GM10248 (cell line): ENCODE results near the gene FXYD6.
A peak's percentile ranks its signal among the peaks of the same experiment; 100 is the strongest.
"Not testable (repeated sequence)": the region's sequence is repeated elsewhere in the genome, so short reads cannot be mapped to it uniquely, and the experiment has no call there.

Experiments
- CTCF ChIA-PET: fragments of 300-600 bp; sonication (Branson Sonifier 250); formaldehyde crosslinking; extraction: SDS; loops from one replicate; lab custom pipeline; 2021; ENCODE audit warnings: antibody characterized with exemption; lab: Yijun Ruan, JAX
- POLR2A ChIA-PET: fragments of 350-650 bp; sonication (Branson Sonifier 250); formaldehyde crosslinking; extraction: SDS; loops from one replicate; lab custom pipeline; 2020; ENCODE audit warnings: antibody characterized with exemption; lab: Yijun Ruan, JAX
- DNase-seq: peaks from one replicate; pipeline ENCODE4 v3.0.0; 2012; ENCODE audit errors: extremely low spot score
- CTCF ChIP-seq: IDR thresholded peaks from 2 replicates; pipeline ENCODE4 v1.5.1; 2012; ENCODE audit warnings: mild to moderate bottlenecking, low read depth; ENCODE audit errors: extremely low read depth, missing control alignments, control extremely low read depth

The FXYD6 gene

DNA sequence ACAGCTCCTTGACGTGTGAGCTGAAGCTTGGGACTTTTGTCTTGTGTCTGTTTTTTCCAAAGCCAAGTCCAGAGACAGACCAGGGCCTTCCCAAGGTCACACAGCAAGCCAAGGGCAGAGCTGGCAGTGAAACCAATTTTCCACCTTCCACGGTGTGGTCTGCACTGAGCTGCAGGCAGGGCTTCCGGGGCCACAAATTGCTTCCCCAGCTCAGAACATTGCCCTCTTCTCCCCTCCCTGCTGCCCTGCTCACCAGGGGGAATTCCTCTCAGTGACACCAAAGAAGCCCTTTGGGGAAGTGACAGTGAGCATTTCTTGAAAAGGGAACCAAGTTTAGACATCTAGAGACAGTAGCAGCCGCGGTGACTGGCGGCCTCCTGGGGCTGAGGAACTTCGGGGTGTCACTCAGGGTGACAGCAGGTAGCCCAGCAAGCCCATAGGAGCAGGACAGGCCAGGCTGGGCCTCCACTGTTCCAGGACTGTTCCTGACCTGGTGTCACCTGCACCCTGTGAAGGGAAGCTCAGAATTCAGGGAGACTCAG lies 61.1 kb downstream of the FXYD6 start:
- ChIA-PET CTCF (interaction anchor here (0.9 to 15.1 kb wide), 10 partner anchors 9 to 389 kb away, joined by 3 to 344 read pairs (median 44); partner anchors contain the start of genes DSCAML1 and FXYD2), POLR2A (interaction anchor here (0.6 to 1.6 kb wide), 2 partner anchors 159 to 171 kb away, joined by 4 to 5 read pairs; partner anchors contain the start of gene IL10RA)

DNA sequence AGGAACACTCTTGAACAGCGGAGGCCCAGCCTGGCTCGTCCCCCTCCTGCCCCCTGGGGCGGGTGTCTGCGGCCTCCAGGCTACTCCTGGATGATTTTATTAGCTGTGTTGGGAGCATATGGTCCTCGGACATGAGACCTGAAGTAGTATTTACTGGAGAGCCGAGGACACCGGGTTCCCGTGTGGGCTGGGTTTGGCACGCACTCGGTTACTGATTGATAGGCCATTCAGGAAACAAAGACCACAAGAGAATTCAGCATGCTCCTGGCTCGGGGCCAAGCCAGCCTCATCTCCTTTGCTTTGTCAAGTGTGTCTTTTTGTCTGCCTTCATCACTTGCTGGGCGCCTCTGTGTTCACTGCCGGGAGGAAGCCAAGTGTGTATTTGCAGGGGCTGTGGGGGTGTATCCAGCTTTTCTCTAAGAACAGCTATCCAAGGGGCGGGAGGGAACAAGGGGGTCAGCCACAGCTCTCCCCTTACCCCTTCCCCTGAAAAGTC lies 61.6 kb downstream of the FXYD6 start:
- ChIA-PET CTCF (interaction anchor here (0.9 to 15.1 kb wide), 10 partner anchors 9 to 389 kb away, joined by 3 to 344 read pairs (median 44); partner anchors contain the start of genes DSCAML1 and FXYD2), POLR2A (interaction anchor here (0.5 to 1.6 kb wide), 3 partner anchors 160 to 234 kb away, joined by 4 to 5 read pairs (median 4); partner anchors contain the start of gene IL10RA)
- DNase-seq = peak; percentile 73
- TF ChIP-seq CTCF = no peak

More for the DNA sequence above, 61.1 kb downstream of the FXYD6 start:
- DNase-seq = peak; percentile 83
- TF ChIP-seq CTCF = no peak

GRCh38 chr11:117814204-117814765 lies 62.2 kb downstream of the FXYD6 start:
- no peak for DNase-seq
- CTCF ChIA-PET = interaction anchor here (1.5 to 15.1 kb wide), 7 partner anchors 10 to 388 kb away, joined by 3 to 344 read pairs (median 78); partner anchors contain the start of genes DSCAML1 and FXYD2
- POLR2A ChIA-PET = interaction anchor here (0.5 to 1.6 kb wide), 2 partner anchors 172 to 235 kb away, joined by 4 read pairs; partner anchors contain the start of gene IL10RA
- no peak for TF ChIP-seq CTCF

GRCh38 chr11:117810056-117810451 lies 66.4 kb downstream of the FXYD6 start:
- DNase-seq, POLR2A ChIA-PET: not testable (repeated sequence)
- CTCF ChIA-PET = interaction anchor here (1.1 to 14.4 kb wide), 7 partner anchors 12 to 391 kb away, joined by 3 to 344 read pairs (median 35); partner anchors contain the start of gene FXYD2

DNA sequence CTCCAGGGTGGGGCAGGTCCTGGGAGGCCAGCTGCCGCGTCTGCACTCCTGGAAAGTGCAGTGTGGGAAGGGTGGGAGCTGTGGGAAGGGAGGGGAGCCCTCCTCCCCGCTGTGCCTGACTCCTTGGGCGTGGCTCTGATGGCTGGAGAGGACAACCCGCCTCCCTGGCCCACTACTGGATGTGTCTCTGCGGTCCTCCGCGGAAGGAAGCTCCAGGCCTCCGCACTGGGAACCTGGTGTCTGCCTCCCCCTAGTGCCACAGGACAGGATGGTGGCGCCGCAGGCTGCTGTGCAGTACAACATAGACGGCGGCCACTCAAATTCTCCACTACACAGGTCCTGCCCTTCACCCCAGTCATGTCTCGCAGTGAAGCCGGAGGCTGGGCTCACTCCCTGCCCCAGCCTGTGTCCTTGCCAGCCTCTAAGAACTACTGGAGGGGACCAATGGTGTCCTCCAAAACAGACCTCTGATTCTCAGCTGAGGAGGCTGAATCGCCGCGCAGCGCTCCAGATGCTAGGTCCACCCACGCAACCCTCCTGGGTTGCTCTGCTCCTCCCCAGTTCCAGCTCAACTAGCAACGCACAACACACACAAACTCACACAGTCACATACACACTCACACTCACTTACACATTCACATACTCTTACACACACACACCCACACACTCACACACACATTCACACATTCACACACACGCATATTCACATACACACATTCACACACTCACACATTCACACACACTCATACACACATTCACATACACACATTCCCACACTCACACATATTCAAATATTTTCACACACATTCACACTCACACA lies 67.0 kb downstream of the FXYD6 start:
- ChIA-PET CTCF (interaction anchor here (0.6 to 14.4 kb wide), 17 partner anchors 9 to 390 kb away, joined by 3 to 344 read pairs (median 5); partner anchors contain the start of gene FXYD2), POLR2A (no interaction called here)
- TF ChIP-seq CTCF = peak; percentile 5
- peak; percentile 67 for DNase-seq

- ChIA-PET CTCF (interaction anchor here (0.9 to 14.4 kb wide), 20 partner anchors 8 to 390 kb away, joined by 3 to 344 read pairs (median 6); partner anchors contain the start of gene FXYD2), POLR2A (interaction anchor here (1.8 kb wide), 1 partner anchor 8 kb away, joined by 5 read pairs; no protein-coding TSS in a partner anchor)
- TF ChIP-seq CTCF = no peak
- DNase-seq = no peak
Observed at GRCh38 chr11:117808784-117809183, 67.7 kb downstream of the FXYD6 start.
